HG03378 (cell line): ENCODE measurements around the gene IGSF21.

Experiments
- ATAC-seq: cut with Tn5 transposase; IDR thresholded peaks from one replicate; pipeline ENCODE4 v1.9.1; 2021; ENCODE audit warnings: mild to moderate bottlenecking, moderate library complexity; ENCODE audit not compliant: unreplicated experiment

IGSF21 gene

DNA sequence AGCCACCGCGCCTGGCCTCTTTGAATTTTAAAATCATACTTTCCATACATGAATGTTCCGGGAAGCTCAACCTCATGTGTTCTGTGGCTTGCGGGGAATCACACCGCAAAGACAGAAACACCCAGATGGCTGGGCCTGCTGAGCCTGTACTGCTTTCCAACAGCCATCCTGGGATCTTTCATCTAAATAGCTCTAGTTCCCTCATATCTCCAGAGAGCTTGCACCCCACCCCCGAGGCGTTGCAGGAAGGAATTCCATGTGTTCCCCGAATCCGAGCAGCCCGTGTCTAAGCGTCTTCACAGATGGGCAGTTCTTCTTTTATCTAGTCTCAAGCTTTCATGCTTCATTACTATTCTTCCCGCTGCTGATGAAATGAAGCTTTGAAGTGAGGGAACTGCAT is 66.4 kb downstream of the IGSF21 start:
- ATAC-seq: no peak

DNA sequence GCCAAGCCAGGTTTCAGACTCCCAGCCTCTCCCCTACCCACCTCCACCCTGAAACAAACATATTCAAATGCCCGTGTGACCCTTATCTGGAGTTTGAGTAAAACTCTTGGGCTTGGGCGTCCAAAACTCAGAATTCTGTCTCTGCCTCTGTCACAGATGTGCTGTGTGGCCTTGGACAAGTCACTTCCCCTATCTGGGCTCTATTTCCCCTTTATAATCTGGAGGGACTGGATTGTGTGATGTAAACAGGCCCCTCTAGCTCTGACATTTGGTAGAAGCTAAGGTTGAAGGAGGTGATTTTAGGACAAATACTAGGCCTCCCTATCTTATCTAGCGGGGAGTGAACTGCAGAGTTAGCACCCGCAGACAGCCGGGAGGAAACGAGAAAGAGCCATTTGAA is 67.5 kb downstream of the IGSF21 start:
- no peak for ATAC-seq

DNA sequence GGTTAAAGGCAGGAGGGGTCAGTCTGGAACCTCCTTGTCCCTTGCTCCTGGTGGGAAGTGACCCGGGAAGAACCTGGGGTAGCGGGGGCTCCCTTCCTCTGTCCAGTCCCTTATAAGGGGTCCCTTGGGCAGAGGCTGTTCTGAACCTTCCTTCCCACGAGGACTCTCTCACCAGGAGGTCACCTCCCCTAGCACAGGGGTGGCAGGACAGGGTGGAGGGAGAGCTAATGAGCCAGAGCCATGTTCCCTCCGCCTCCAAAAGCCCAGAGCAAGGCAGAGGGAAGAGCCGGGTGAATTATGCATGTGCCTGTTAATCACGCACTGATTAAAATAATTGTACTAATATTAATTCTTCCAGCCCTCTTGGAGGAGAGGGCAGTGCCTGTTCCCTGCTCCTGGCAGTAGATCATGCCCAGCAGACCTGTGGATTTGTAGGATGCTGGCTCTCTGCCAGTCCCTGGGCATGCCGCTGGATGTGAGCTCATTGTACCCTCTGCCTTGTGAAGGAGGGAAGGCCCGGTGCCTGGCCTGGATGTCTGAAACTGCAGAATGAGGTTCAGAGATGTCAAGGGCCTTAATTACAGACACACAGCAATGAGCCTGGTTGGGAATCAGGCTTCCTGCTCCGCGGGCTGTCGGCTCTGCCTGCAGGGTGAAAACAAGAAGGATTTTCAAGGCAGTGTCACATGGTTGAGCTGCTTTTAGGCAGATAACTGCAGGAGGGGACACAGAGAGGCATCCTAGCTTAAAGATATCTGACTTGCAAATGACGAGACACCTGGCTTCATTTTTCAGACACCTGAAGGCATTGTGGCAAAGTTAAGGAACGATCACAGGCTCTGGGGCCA is 68.2 kb downstream of the IGSF21 start:
- ATAC-seq: no peak

DNA sequence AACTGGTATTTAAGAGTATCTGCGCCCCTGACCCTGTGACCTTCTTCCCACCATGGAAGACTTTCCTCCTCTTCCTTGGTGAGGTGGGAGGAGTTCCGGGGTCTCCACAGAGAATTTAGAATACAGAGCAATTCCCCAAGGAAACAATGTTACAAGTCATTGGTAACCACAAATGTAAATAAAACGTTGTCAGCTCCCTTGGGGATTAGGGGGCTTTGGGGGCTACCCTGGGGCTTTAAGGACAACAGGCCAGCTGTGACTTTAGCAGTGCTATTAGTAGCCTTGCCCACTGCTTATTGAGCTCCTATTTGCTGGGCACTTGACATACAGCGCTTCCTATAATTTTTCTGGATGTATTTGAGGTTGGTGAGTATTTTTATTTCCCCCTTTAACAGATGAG is 69.0 kb downstream of the IGSF21 start:
- no peak for ATAC-seq

DNA sequence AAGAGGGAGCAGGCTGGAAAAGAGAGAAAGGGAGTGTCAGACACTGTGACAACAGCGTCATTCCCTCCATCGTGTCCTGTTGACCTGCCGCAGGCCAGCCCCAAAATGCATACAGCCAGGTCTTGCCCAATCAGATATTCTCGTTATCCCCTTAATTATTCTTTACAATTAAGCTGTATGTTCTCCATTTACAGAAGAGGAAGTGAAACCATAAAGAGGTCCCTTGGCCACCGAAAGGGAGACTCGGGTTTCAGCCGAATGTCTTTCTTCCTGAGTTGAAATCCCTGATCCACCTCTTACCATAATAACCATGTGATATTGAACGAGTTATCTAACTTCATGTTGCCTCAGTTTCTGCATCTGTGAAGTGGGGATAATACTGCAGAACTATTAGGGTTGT is 70.5 kb downstream of the IGSF21 start:
- no peak for ATAC-seq

DNA sequence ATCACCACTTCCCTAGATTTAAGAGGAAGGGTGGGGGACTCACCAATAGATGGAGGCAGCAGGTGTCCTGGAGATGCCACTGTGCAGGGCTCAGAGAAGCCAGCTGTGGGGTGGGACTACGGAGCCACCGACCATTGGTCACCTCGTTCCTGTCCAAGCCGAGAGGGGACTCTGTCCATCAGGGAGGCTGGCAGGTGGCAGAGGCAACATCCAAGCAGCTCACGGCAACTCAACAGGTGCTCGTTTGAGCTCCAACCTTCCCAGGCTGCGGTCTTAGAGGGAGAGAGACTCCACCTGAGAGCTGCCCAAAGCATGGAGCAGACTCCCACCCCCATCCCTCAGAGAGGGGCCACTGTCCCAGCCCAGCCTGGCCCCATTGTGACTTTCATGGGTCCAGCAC is 71.4 kb downstream of the IGSF21 start:
- ATAC-seq: no peak

DNA sequence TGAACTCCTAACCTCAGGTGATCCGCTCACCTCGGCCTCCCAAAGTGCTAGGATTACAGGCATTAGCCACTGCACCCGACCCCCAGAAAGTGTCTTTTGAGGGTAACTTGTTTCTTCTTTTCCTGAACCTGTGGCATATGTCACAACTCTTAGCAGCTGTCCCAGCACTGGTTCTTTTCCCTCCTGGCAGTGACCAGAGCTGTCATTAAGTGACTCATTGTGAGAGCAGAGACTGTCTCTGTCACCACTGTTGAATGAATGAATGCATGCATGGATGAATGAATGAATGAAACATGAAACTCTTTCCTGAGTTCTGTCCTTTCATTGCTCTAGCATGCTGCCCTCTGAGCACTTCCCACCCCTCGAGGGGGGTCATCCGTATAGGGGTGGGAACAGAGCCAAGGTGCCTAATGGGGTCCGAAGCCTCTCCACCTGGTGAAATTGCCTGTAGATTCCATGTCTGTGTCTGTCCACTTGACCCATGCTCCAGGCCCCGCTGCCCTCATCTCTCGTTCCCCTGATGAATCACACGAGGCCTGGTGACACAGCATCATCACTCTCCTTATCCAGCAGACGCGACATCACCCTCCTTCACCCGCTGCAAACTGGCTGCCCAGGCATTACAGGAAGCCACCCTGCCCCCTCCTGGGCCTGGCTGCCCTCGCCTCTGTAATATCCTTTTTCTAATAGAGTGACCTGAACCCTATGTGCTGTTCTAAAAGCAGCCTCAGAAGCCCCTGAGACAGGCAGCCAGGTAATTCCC is 75.0 kb downstream of the IGSF21 start:
- no peak for ATAC-seq

DNA sequence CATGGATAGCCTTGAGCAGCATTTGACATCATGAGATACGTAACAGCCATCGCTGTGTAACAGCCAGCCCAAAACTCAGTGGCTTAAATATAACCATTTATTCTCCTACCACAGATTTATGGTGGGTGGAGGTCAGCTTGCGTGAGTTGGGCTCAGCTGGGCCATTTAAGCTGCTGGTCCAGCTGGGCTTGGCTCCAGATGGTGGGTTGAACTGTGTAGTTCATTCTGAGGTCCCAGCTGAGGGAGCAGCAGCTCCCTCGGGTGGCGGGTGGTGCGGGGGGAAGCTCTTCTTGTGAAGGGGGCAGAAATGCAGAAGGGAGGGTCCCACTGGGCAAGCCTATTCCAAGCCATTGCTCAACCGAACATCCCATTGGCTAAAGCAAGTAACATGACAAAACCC is 75.9 kb downstream of the IGSF21 start:
- no peak for ATAC-seq

DNA sequence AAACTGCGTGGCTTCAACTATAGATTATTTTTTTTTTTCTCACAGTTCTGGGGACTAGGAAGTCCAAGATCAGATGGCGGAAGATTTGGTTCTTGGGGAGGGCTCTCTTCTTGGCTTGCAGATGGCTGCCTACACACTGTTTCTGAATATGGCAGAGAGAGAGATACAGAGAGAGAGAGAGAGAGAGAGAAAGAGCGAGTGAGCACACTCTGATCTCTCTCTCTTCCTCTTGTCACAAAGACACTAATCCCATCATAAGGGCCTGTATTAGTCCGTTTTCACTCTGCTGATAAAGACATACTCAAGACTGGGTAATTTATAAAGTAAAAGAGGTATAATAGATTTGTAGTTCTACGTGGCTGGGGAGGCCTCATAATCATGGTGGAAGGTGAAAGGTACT is 79.5 kb downstream of the IGSF21 start:
- ATAC-seq: no peak

DNA sequence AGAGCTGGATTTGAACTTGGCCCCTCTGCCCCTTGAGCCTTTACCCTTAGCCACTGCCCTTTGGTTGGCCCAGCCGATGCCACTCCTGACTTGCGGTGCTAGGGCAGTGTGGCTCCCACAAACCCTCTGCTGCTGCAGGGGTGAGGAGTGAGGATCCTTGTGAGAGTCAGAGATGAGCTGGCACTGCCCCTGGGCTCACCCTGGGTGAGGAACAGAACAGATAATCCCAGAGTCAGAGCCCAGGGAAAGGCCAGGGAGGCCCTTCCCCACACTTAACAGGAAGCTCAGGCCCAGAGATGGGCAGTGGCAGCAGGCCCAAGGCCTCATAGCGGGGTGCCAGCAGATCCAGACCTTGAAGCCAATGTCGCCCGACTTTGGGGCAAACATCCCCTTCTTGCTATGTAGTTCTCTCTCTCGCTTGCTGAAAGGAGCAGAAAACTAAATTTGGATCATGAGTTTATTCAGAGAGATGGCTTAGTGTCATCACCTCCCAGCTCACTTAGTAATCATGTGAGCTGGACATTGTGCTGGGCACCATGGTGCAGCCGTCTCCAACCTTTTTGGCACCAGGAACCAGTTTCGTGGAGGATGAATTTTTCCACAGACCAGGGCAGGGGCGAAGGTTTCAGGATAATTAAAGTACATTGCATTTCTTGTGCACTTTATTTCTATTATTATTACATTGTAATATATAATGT is 81.4 kb downstream of the IGSF21 start:
- no peak for ATAC-seq

DNA sequence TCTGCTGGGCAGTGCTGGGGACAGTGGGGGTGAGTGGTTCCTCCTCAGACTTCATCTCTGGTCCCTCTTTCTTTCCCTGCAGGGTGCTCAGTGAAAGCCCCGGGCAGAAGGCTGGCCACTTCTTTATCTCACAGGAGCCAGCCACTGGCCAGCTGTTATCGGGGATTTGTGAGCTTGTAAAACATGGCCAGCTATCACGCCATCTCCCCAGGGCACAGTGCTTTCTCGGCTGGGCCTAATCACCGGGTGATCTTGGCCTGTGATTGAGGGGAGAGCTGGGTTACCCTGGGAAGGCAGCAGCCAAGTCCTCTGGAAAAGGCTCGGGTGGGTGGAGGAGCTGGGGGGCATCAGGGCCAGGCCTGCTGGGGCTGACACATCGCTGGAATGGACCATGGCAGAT is 83.0 kb downstream of the IGSF21 start:
- ATAC-seq: no peak

DNA sequence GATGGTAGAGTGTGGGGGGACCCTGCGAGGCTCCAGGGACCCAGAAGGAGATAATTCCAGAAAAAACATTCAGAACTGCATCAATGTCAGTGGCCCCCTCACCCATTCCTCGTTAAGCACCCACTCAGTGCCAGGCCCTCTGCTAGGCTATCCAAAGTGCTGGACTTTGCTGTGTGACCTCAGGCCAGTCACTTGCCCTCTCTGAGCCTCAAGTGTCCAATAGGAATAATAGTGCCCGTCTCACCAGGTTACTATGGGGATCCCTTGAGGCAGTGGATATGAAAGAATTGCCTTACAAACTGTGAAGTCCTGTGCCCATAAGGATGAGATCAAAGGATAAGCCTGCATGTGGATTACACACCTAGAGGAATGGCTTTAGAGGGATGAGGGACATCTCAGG is 83.4 kb downstream of the IGSF21 start:
- ATAC-seq: no peak

DNA sequence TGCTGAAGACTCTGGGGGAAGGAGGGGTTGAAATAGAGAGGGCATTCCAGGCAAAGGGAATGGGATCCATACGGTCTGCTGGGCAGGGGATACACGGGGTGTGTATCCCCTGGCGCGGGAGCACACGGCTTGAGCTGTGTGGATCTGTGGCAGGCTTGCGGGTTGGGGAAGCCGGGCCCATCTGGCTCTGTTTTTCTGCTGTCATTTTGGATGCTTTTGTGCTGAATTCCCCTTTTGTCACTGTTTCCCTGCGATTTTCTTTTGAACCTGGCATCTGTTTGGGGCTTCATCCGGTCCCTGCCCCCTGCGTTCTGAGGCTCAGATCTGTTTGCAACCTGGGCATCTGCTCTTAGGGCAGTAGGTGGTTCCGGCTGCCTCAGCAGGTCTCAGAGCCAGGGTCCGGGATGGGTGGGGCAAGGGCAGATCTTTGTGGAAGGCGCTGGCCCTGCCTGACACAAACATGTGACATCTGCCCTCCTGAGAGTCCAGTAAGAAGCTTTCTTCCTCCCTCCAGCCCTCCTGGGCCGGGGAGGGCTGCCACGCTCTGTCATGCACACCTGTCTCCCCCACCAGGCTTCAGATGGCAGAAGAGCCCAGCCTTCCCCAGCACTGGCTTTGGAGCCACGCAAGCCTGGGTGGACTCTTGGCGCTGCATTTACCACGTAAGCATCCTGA is 84.0 kb downstream of the IGSF21 start:
- ATAC-seq: no peak

DNA sequence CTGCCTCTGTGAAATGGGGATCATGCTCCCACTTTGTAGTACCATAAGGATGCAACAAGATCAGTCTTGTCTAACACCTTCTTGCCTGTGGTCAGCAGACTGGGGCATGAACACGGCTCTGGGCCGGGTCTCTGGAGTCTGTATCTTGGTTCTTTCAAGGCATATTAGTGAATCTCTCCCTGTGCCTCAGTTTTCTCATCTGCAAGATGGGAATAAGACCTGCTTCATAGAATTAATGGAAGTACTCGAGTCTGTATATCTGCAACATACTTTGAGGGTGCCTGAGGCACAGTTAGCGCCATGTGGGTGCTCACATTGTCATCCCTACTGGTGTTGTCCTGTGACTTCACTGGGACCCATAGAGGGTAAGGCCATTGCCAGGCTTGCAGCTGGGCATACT is 84.6 kb downstream of the IGSF21 start:
- no peak for ATAC-seq

DNA sequence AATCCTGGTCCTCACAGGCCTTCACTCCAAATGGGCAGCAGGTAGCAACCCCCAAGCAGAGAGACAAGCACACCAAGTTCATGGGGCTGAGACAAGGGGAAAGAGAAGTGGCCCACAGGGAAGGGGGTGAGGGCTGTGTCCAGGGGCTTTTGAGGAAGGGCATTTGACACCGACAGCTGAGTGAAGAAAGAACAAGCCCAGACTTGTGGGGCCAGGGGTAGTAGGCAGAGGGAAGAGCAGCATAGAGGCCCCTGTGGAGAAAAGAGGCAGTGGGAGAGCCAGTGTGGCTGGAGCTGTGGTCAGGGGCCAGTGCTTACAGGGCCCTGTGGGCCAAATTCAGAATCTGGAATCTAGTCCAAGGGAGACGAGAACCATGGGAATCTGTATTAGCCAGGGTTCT is 85.4 kb downstream of the IGSF21 start:
- no peak for ATAC-seq

DNA sequence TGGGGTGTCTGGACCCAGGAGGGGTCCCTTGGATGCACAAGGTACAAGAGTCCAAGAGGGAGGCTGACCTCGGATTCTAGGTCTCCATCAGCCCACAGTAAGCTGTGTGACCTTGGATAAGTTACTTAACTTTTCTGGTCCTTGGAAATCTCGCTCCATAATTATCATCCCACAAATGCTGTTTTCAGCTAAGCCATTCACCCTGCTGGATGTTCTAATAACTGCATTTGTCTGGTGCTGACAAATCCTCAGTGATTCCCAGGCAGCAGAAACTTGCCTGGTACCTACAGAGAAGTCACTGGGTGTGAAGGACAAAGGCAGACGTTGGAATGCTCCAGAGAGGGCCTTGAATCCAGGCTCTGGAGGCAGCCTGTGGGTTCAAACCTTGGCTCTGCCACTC is 89.7 kb downstream of the IGSF21 start:
- ATAC-seq: no peak

DNA sequence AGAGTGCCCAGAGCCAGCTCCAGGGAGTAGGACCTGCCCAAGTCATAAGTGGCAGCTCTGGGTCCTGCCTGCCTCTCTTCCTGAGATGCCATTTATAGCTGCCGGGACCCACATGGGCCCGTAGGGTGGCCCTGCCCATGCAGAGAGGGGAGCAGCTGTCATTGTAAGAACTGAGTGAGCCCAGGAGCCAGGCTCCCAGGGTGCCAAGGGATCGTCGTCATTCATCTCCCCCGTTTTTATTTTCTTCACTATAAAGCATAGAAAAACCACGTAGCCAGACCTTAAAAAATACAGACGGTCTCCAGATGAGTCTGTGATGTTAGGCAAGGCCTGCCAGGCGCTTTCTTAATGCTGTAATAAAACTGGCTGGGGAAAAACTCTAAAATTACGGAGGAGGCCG is 90.7 kb downstream of the IGSF21 start:
- ATAC-seq: no peak

DNA sequence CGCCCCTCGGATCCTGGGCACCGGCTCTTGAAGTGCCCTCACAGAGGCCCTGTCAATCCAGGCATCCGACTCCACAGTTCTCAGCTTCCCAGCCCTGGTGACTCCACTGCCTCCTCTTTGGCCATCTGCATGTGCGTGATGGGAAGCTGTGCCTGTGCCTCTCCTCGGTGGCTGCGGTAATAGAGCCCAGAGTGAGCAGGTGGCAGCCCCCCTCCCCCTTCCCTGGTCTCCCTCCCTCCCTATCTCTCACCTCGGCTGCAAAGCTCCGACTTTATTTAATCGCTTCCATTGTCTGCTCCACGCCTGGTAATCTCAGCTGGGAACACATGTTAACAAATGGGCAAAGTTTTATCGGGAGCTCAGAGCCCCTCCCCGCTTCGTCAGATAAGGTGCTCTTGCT is 91.9 kb downstream of the IGSF21 start:
- ATAC-seq: no peak

DNA sequence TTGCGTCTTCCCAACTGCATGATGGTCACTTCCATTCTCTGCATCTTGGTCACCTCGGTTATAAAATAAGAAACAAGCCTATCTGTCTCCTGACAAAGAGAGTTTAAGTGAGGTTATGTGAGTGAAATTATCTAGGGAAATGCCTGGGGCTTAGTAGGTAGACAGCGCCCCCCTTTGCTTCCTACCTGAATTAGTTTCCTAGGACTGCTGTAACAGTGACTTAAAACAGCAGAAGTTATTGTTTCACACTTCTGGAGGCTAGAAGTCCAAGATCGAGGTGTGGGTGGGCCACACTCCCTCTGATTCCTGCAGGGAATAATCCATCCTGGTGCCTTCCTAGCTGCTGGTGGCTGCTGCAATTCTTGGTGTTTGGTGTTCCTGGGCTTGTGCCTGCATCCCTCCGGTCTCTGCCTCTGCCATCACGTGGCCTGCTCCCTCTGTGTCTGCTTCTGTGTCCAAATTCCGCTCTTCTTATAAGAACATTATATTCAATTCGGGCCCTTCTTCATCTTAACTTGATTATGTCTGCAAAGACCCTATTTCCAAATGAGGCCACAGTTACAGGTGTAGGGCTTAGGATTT is 92.6 kb downstream of the IGSF21 start:
- no peak for ATAC-seq

DNA sequence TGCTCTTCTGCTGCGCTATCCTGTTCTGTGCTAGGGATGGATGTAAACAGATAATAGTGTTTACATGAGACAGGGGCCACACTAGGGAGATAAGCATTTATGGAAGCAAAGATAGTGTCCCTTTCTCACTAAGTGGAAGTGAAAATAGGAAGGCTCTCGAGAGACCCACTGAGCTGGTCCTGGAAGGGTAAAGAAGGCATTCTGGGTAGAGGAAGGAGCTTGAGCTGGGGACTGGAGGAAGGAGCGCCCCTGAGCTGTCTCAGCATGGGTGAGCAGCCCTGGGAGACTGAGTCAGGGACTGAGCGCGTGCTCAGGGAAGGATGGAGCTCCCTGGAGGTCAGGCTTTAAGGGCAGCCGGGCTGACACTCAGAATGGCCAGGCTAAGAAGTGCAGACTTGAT is 93.3 kb downstream of the IGSF21 start:
- no peak for ATAC-seq
